ENCODE data around the gene ECI1.
"Not testable (repeated sequence)": the region's sequence is repeated elsewhere in the genome, so short reads cannot be mapped to it uniquely, and the experiment has no call there.

Gene ECI1

GRCh38 chr16:2263026-2263425 lies 11.6 kb upstream of the ECI1 start:
- H3K9ac ChIP-seq (ENCODE audit: low read length); H3K4me1 ChIP-seq (ENCODE audit: low read length); H2AFZ ChIP-seq (ENCODE audit: low read length); DNase-seq; H3K9me2 ChIP-seq (replicated peaks; ENCODE audit: insufficient read depth, low read length); H3K4me2 ChIP-seq (ENCODE audit: low read depth, low read length); H3K4me3 ChIP-seq (ENCODE audit: low read length); H3K9me3 ChIP-seq (replicated peaks; ENCODE audit: insufficient read depth, low read length); H3K27ac ChIP-seq (ENCODE audit: low read length); H3K27me3 ChIP-seq (replicated peaks; ENCODE audit: insufficient read depth, low read length); H3F3A ChIP-seq (ENCODE audit: insufficient read depth, low read length): not testable (repeated sequence)
- Histone ChIP-seq H4K20me1 (ENCODE audit: insufficient read depth, low read length) (peaks cover 34% of the 10 kb centered on the region), H3K79me2 (ENCODE audit: low read length) (peaks cover 96% of the 10 kb centered on the region), H3K36me3 (replicated peaks; ENCODE audit: insufficient read depth, low read length) (peaks cover 26% of the 10 kb centered on the region)

- Histone ChIP-seq H3K4me1 (ENCODE audit: low read length) (no peaks in the 10 kb centered on the region), H3K27ac (ENCODE audit: low read length) (no peak overlapping the region), H3K9me2 (replicated peaks; ENCODE audit: insufficient read depth, low read length) (no peaks in the 10 kb centered on the region), H2AFZ (ENCODE audit: low read length) (no peak overlapping the region), H4K20me1 (ENCODE audit: insufficient read depth, low read length) (peaks cover 21% of the 10 kb centered on the region), H3K4me2 (ENCODE audit: low read depth, low read length) (no peak overlapping the region), H3K36me3 (replicated peaks; ENCODE audit: insufficient read depth, low read length) (peaks cover 47% of the 10 kb centered on the region), H3K27me3 (replicated peaks; ENCODE audit: insufficient read depth, low read length) (no peaks in the 10 kb centered on the region), H3K9ac (ENCODE audit: low read length) (no peak overlapping the region), H3K9me3 (replicated peaks; ENCODE audit: insufficient read depth, low read length) (no peaks in the 10 kb centered on the region), H3K4me3 (ENCODE audit: low read length) (no peak overlapping the region), H3K79me2 (ENCODE audit: low read length) (peaks cover 96% of the 10 kb centered on the region), H3F3A (ENCODE audit: insufficient read depth, low read length) (0 out of 2 replicates have a peak, but pooled peaks cover 4% of the 10 kb centered on the region)
- no peak for TF ChIP-seq CTCF (IDR thresholded peaks at IDR 0.05; ENCODE audit: low read length)
- TF ChIP-seq EZH2phosphoT487 (IDR thresholded peaks at IDR 0.05; ENCODE audit: low read length): no peak
- TF ChIP-seq EZH2 (optimal IDR thresholded peaks at IDR 0.05; ENCODE audit: low read depth, low read length): no peak
- DNase-seq: no peak
These were observed 8.9 kb upstream of the ECI1 start for GRCh38 chr16:2260250-2260649.

- not testable (repeated sequence) for H3K27ac ChIP-seq (ENCODE audit: low read length); H3K9me2 ChIP-seq (replicated peaks; ENCODE audit: insufficient read depth, low read length); H3K9me3 ChIP-seq (replicated peaks; ENCODE audit: insufficient read depth, low read length); H3K4me2 ChIP-seq (ENCODE audit: low read depth, low read length); H3K4me1 ChIP-seq (ENCODE audit: low read length); H4K20me1 ChIP-seq (ENCODE audit: insufficient read depth, low read length); H3K27me3 ChIP-seq (replicated peaks; ENCODE audit: insufficient read depth, low read length); H2AFZ ChIP-seq (ENCODE audit: low read length); DNase-seq; H3K9ac ChIP-seq (ENCODE audit: low read length); H3K4me3 ChIP-seq (ENCODE audit: low read length); H3F3A ChIP-seq (ENCODE audit: insufficient read depth, low read length)
- Histone ChIP-seq H3K79me2 (ENCODE audit: low read length) (peaks cover 83% of the 10 kb centered on the region), H3K36me3 (replicated peaks; ENCODE audit: insufficient read depth, low read length) (peaks cover 50% of the 10 kb centered on the region)
These were observed 7.1 kb upstream of the ECI1 start for GRCh38 chr16:2258530-2258929.

- H3F3A ChIP-seq (ENCODE audit: insufficient read depth, low read length): peaks cover 13% of the 10 kb centered on the region; the same call in 1 of the 2 replicates
- no peak for TF ChIP-seq EZH2phosphoT487 (IDR thresholded peaks at IDR 0.05; ENCODE audit: low read length)
- no peak for TF ChIP-seq EZH2 (optimal IDR thresholded peaks at IDR 0.05; ENCODE audit: low read depth, low read length)
- no peak for TF ChIP-seq CTCF (IDR thresholded peaks at IDR 0.05; ENCODE audit: low read length)
- H3K79me2 ChIP-seq (ENCODE audit: low read length): peaks cover 75% of the 10 kb centered on the region
- no peaks in the 10 kb centered on the region for H3K27me3 ChIP-seq (replicated peaks; ENCODE audit: insufficient read depth, low read length)
- H3K4me1 ChIP-seq (ENCODE audit: low read length): no peaks in the 10 kb centered on the region
- no peak overlapping the region for H2AFZ ChIP-seq (ENCODE audit: low read length)
- no peak overlapping the region for H3K4me3 ChIP-seq (ENCODE audit: low read length)
- H3K9me2 ChIP-seq (replicated peaks; ENCODE audit: insufficient read depth, low read length): no peaks in the 10 kb centered on the region
- H3K9me3 ChIP-seq (replicated peaks; ENCODE audit: insufficient read depth, low read length): no peaks in the 10 kb centered on the region
- no peak overlapping the region for H3K4me2 ChIP-seq (ENCODE audit: low read depth, low read length)
- H3K36me3 ChIP-seq (replicated peaks; ENCODE audit: insufficient read depth, low read length): peaks cover 50% of the 10 kb centered on the region
- H3K27ac ChIP-seq (ENCODE audit: low read length): no peak overlapping the region
- H3K9ac ChIP-seq (ENCODE audit: low read length): no peak overlapping the region
- DNase-seq: no peak
- no peaks in the 10 kb centered on the region for H4K20me1 ChIP-seq (ENCODE audit: insufficient read depth, low read length)
These were observed 6.3 kb upstream of the ECI1 start for GRCh38 chr16:2257726-2258125.
